Psoas muscle (tissue), 8 donors: Measurements from ENCODE around the gene AKAP9. TPM values are rescaled to one million over a fixed set of nuclear protein-coding genes. Genes with fewer than 3 reads are reported as not detected.

ENCODE experiments used
- ATAC-seq, 4 donors: fragments of 200-7000 bp; cut with Tn5 transposase; one replicate each; pipeline ENCODE4 v1.9.1; 2020; ENCODE audit warnings: moderate library complexity in 3 of 4, mild to moderate bottlenecking in 2 of 4
- DNase-seq, 2 donors: peaks; one replicate each; pipeline ENCODE4 v3.0.0-alpha.2; 2020
- H3K27ac ChIP-seq: fragments of 200-600 bp; one replicate; pipeline ENCODE4 v1.8.0; 2022
- H3K27me3 ChIP-seq, 3 donors: fragments of 200-600 bp in 1 of 3; one replicate each; pipeline versions ENCODE4 v1.6.1 to v1.8.0; 2013 to 2022; ENCODE audit warnings: low read length in 2 of 3, mild to moderate bottlenecking in 2 of 3, moderate library complexity in 1 of 3; ENCODE audit not compliant: insufficient read depth in 3 of 3
- H3K36me3 ChIP-seq, 2 donors: fragments of 200-600 bp in 1 of 2; one replicate each; pipeline versions ENCODE4 v1.6.1 to v1.8.0; 2013 to 2022; ENCODE audit warnings: low read depth in 1 of 2, mild to moderate bottlenecking in 1 of 2, moderate library complexity in 1 of 2; ENCODE audit not compliant: insufficient read depth in 1 of 2
- H3K4me1 ChIP-seq: fragments of 200-600 bp; one replicate; pipeline ENCODE4 v1.8.0; 2022
- H3K4me3 ChIP-seq: fragments of 200-600 bp; one replicate; pipeline ENCODE4 v1.8.0; 2022; ENCODE audit warnings: mild to moderate bottlenecking
- H3K9me3 ChIP-seq: fragments of 200-600 bp; one replicate; pipeline ENCODE4 v1.8.0; 2022
- CTCF ChIP-seq: fragments of 200-600 bp; IDR thresholded peaks from one replicate; pipeline ENCODE4 v1.8.0; 2022; ENCODE audit warnings: antibody characterized with exemption
- WGBS, 3 donors: extraction: QIAGEN DNeasy Blood & Tissue Kit; methylation state at CpG; one replicate each; pipeline versions ENCODE4 v1.1.6 to v1.1.7; 2013; 5-methylcytosine and 5-hydroxymethylcytosine counted together
- intact Hi-C, 2 donors: fragments of 100-400 bp; cut with DNase I; formaldehyde crosslinking; loops; one replicate each; pipeline versions ENCODE4 v1.11.0 to v1.14.2; 2022
- polyA plus RNA-seq, 3 donors: library from polyadenylated mRNA; stranded (reverse); fragments of 200-250 nt; gene quantifications; one replicate each; pipeline ENCODE4 v1.2.3, GENCODE V29; 2013
- total RNA-seq, 4 donors: library from RNA; stranded (reverse); fragmentation: NEBNext Ultra II Directional in 2 of 4; extraction: Animal tissue kit (Norgen Biotek cat#: 25700) in 2 of 4; gene quantifications; one replicate each; pipeline versions ENCODE4 v1.2.1 to v1.2.4, GENCODE V29; 2021 to 2023
- donor health status: healthy with polysubstance abuse.
- donor health status: DM: no; HTN: no; CAD: no; lungs with moderate emphysema.
- donor health status: Bipolar disorder and iron deficiency.
- donor health status: healthy.
- donor health status: DM: yes; HTN: yes; CAD: no.
- donor health status: DM: no; HTN: no; CAD: no.
- donor health status: DM: no; HTN: no; CAD: no.
- donor health status: DM: yes; HTN: yes; CAD: no.

AKAP9 gene
- total and polyA plus RNA-seq, 7 donors = 6.0 to 44.4 (median 24.6) TPM

GRCh38 chr7:92053312-92053711 lies 112.7 kb downstream of the AKAP9 start:
- 69 to 82% (median 72%) methylated on average over 2 of the region's 2 CpGs for WGBS, 3 donors
- Histone ChIP-seq H3K4me1 (peaks cover 9% of the 10 kb centered on the region), H3K4me3 (no peak overlapping the region), H3K36me3 (peaks cover 6 to 39% of the 10 kb centered on the region in 2 donors), H3K9me3 (no peaks in the 10 kb centered on the region), H3K27ac (peak overlapping the region; percentile 23), H3K27me3 (no peaks in the 10 kb centered on the region)
- DNase-seq (no peak), ATAC-seq (peak in 1 of 4 donors; percentile 40)
- TF ChIP-seq CTCF = no peak
- intact Hi-C loops = no loop called here

GRCh38 chr7:92056286-92056685 lies 115.6 kb downstream of the AKAP9 start:
- intact Hi-C loops = no loop called here
- 27 to 67% (median 33%) methylated on average over 1 of the region's 1 CpG for WGBS, 3 donors
- peak overlapping the region; percentile 71 for H3K27ac ChIP-seq

GRCh38 chr7:92057375-92057774 lies 116.7 kb downstream of the AKAP9 start:
- ATAC-seq (peak; percentile 39 to 58 (median 44)), DNase-seq (no peak)
- H3K27me3 ChIP-seq = no peaks in the 10 kb centered on the region
- H3K9me3 ChIP-seq = no peaks in the 10 kb centered on the region
- TF ChIP-seq CTCF = no peak
- H3K36me3 ChIP-seq = peaks cover 0 to 18% of the 10 kb centered on the region in 2 donors
- intact Hi-C loops = no loop called here
- peak overlapping the region; percentile 47 for H3K4me3 ChIP-seq
- H3K27ac ChIP-seq = peak overlapping the region; percentile 71
- peaks cover 47% of the 10 kb centered on the region for H3K4me1 ChIP-seq
- 30 to 37% (median 30%) methylated on average over 2 of the region's 2 CpGs for WGBS, 3 donors

More at GRCh38 chr7:92056286-92056685, 115.6 kb downstream of the AKAP9 start:
- no peaks in the 10 kb centered on the region for H3K27me3 ChIP-seq
- H3K36me3 ChIP-seq = peaks cover 0 to 11% of the 10 kb centered on the region in 2 donors
- TF ChIP-seq CTCF = no peak
- peaks cover 36% of the 10 kb centered on the region for H3K4me1 ChIP-seq
- DNase-seq = no peak
- ATAC-seq = no peak
- no peaks in the 10 kb centered on the region for H3K9me3 ChIP-seq
- H3K4me3 ChIP-seq = no peak overlapping the region

- H3K9me3 ChIP-seq = no peaks in the 10 kb centered on the region
- peak overlapping the region; percentile 47 for H3K4me3 ChIP-seq
- WGBS, 3 donors = 28 to 52% (median 30%) methylated on average over 5 of the region's 5 CpGs
- peaks cover 48% of the 10 kb centered on the region for H3K4me1 ChIP-seq
- no peak for DNase-seq
- ATAC-seq = no peak
- H3K36me3 ChIP-seq = peaks cover 0 to 20% of the 10 kb centered on the region in 2 donors
- H3K27me3 ChIP-seq = no peaks in the 10 kb centered on the region
- H3K27ac ChIP-seq = peak overlapping the region; percentile 71
- TF ChIP-seq CTCF = no peak
- intact Hi-C loops = no loop called here
Measured at GRCh38 chr7:92058040-92058439, 117.4 kb downstream of the AKAP9 start.

GRCh38 chr7:92058899-92059298 lies 118.2 kb downstream of the AKAP9 start:
- intact Hi-C loops = no loop called here
- peak overlapping the region; percentile 71 for H3K27ac ChIP-seq
- H3K4me3 ChIP-seq = peak overlapping the region; percentile 47

More at GRCh38 chr7:92058899-92059298, 118.2 kb downstream of the AKAP9 start:
- peaks cover 48% of the 10 kb centered on the region for H3K4me1 ChIP-seq
- no peaks in the 10 kb centered on the region for H3K27me3 ChIP-seq
- no peaks in the 10 kb centered on the region for H3K9me3 ChIP-seq
- peaks cover 0 to 20% of the 10 kb centered on the region in 2 donors for H3K36me3 ChIP-seq
- no peak for ATAC-seq
- 62 to 88% (median 69%) methylated on average over 2 of the region's 2 CpGs for WGBS, 3 donors
- no peak for TF ChIP-seq CTCF
- DNase-seq = no peak
